Gastroesophageal sphincter (tissue), 3 donors: ENCODE data around the gene ANO7.

ENCODE experiments used
- EP300 ChIP-seq: sonication (generic); formaldehyde crosslinking; IDR thresholded peaks from one replicate; pipeline ENCODE4 v1.6.1; 2017; ENCODE audit warnings: antibody characterized with exemption, mild to moderate bottlenecking
- TF ChIP-seq, protein P1 (sequence below), 4 experiments: fragments of 200-600 bp in 2 of 4; fragments of 450-650 bp in 2 of 4; sonication (generic) in 1 of 4; IDR thresholded peaks; one replicate each; pipeline ENCODE4 v1.5.1; 2017 to 2019; ENCODE audit warnings: antibody characterized with exemption in 4 of 4, mild to moderate bottlenecking in 2 of 4, moderate library complexity in 2 of 4

GRCh38 chr2:241199286-241199685, 10.8 kb downstream of the ANO7 start:
- TF ChIP-seq, protein P1, sequence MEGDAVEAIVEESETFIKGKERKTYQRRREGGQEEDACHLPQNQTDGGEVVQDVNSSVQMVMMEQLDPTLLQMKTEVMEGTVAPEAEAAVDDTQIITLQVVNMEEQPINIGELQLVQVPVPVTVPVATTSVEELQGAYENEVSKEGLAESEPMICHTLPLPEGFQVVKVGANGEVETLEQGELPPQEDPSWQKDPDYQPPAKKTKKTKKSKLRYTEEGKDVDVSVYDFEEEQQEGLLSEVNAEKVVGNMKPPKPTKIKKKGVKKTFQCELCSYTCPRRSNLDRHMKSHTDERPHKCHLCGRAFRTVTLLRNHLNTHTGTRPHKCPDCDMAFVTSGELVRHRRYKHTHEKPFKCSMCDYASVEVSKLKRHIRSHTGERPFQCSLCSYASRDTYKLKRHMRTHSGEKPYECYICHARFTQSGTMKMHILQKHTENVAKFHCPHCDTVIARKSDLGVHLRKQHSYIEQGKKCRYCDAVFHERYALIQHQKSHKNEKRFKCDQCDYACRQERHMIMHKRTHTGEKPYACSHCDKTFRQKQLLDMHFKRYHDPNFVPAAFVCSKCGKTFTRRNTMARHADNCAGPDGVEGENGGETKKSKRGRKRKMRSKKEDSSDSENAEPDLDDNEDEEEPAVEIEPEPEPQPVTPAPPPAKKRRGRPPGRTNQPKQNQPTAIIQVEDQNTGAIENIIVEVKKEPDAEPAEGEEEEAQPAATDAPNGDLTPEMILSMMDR (IDR thresholded peaks at IDR 0.05), result no peak
- no peak for TF ChIP-seq EP300
